GM10847 (cell line): ENCODE measurements around the gene DCTN1.

Source experiments
- POLR2A ChIP-seq: IDR thresholded peaks from 2 replicates; pipeline ENCODE4 v1.6.1; 2011; ENCODE audit not compliant: insufficient read length; ENCODE audit errors: extremely low read depth

Gene DCTN1

DNA sequence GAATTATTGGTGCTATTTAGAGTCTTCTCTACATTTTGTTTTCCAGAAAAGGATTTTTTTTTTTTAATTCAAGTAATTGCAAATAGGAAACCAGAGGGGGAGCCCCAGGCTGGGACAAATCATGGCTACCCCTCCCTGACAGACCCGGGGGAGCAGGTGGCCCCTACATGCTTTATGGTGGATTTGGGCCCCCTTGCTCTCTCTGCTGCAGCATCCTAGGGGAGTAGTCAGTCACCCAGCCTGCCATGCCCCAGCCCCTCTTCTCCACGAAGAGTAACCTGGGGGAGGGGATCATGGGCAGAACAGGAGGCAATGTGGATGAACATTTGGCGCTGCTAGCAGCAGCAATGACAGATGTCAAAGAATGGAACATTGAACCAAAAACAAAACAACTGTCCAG is 36.7 kb upstream of the DCTN1 start:
- no peak for TF ChIP-seq POLR2A

DNA sequence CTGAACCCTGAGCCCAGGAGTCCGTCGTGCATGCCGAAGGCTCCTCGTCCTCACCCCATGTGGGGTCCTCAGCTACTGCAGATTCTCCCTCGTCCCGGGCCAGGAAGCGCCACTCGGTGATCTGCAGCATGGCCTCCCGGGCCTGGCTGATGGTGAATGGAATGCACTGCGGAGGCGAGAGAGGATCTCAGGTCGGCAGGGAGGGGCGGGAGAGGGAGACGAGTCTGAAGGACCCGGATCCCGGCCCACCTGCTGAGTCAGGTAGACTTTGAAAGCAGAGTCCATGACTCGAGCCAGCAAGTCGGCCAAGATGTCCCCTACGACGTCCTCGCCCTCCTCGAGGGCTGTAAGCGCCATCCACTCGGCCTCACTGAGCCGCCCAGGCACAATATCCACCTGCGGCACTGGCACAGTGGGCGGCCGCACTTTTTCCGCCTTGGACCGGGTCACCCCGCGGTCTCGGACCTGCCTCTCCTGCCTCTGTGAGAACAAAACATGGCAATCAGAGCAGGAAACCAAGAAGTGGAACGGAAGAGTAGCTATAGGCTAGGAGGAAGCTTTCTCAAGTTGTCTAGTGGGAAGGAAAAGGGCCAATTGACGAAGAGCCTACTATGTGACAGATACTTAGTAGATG is 35.8 kb upstream of the DCTN1 start:
- no peak for TF ChIP-seq POLR2A

DNA sequence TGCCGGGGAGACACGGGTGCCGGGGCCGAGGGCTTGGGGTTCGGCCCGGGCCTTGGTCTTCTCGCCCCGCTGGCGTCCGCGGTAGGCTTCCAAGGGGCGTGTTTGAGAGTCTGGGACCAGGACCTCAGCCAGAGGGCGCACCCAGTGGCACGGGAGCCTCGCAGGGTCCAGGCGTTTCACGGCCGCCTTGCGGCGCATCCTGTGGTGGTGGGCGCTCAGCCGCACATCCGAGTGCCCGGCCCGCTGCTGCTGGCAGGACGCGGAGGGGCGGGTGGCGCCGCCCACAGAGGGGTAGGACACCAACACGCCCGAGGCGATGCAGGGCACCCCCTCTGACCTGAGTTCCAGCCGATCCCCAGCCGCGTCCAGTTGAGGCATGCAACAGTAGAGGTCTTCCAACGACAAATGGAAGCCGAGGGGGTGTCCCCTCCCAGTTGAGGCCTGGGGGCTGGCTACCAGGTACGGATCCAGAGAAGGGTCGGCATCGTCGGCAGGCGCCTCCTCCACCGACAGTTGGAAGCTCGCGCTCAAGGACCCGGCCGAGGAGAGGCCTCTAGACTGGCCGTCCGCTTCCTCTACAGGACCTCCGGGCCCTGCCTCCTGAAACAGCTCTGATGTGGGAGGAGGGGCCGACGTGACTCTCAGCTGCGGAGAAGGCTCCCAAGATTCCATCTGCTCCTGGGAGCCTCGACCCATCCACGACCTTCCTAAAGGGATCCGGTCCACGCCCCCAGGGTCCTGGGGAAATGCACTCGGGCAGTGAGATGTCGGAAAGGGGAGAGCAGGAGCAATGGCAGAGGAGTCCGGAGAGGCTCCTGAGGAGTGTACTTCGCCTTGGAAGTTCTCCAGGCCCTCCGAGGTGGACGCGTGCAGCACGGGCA is 35.0 kb upstream of the DCTN1 start:
- no peak for TF ChIP-seq POLR2A

DNA sequence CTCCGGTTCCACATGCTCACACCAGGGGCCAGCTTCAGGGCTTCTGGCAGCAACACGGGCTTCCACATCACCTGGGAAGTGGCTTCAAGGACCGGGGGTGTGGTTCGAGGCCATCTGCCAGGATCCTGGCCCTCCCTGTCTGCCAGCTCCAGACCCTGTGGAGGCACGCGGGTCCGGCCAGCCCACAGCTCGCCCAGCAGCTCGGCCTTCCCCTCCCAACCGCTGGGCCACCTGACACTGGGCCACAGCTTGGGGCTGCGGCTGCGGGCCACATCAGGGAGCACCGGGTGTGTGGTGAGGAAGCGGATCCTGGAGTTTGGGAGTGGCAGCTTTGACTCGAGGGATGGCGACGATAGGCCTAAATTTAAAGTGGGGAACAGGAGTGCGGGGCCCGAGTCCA is 34.3 kb upstream of the DCTN1 start:
- TF ChIP-seq POLR2A = no peak

DNA sequence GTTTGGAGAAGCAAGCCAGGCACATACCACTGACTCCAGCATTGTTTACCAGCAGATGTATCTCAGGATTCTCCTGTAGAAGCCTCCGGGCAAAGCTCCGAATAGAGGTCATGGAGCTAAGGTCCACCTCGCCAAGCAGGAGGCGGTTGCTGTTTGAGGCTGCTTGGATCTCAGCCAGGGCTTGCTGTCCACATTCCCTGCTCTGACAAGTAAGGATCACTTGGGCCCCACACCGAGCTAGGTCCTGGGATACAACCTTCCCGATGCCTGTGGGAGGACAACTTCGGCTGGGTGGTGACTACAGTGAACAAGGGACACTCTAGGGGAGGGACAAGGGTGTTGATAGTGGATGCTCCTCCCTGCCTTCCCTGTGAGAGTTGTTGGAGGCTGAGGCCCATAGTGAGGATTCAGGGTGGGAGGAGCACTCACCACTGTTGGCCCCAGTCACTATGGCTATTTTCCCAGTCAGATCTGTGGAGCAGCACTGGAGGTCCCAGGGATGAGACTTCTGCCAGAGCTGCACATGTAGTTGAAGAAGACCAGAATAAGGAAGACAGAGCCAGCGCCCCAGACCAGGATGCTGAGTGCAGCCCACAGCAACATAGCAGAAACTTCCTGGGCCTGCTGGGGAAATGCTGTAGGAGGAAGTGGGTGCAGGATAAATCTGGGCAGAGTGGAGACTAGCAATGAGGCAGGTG is 33.0 kb upstream of the DCTN1 start:
- TF ChIP-seq POLR2A = no peak

DNA sequence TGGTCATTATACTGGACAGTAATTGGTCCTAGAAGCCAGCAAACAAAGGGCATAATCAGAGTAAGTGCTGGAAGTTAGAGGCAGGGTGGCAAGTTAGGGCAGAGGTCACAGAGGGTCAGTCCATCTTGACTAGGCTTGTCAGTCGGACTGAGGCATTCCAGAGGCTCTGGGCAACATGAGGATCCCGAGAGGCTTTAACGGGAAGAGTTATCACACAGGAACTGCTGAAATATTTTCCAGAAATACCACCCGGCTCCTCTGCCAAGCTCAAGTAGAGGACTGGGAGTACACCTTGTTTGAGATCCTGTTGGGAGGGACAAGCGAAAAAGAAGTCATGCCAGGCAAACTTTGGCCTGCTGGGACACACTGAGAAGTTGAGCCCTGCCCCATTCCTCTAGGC is 27.6 kb upstream of the DCTN1 start:
- no peak for TF ChIP-seq POLR2A

DNA sequence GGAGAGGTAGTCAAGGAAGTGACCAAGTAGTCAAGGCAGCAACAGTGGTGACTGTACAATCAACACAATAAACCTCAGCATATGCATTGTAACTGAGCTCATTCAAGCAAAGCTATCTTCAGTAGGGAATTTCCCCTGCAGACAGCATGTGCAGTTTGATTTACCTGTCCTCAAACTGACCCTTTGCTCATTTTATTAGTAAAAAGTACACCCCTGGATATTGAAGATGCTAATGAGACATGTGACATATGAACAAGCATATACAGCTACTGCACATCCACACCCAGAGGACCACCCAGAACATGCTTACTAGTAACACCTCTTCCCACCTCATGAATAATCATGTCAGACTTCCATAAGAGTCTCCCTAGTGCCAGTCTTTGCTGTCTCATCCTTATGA is 25.9 kb upstream of the DCTN1 start:
- no peak for TF ChIP-seq POLR2A

DNA sequence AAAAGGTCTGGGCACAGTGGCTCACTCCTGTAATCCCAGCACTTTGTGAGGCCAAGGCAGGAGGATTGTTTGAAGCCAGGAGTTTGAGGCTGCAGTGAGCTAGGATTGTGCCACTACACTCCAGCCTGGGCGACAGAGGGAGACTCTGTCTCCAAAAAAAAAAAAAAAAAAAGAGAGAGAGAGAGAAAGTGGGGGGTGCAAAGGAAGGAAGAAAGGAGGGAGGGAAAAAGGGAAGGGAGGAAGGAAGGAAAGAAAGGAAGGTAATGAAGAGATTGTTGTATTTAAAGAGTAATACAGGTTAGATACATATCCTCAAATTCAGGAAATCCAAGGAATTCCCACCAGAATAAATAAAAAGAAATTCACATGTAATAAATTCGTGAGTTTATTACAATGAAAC is 21.8 kb upstream of the DCTN1 start:
- no peak for TF ChIP-seq POLR2A

DNA sequence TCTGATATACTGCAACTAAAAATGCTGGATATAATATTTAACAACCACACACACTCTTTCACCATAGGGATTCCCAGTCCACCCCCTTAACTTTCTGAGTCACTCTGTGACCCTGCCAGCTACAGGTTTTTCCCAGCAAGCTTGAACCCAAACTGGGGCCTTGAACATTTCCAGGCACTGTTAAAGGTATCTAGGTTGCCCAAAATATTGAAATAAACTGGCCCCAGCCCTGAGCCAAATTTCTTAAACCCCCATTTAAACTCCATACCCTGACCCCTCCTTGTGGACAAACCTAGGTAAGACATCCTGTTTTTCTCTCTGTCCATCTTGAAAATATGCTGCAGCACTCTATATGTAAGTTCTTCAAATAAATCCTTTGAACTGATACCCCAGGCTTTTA is 19.7 kb upstream of the DCTN1 start:
- TF ChIP-seq POLR2A = no peak

DNA sequence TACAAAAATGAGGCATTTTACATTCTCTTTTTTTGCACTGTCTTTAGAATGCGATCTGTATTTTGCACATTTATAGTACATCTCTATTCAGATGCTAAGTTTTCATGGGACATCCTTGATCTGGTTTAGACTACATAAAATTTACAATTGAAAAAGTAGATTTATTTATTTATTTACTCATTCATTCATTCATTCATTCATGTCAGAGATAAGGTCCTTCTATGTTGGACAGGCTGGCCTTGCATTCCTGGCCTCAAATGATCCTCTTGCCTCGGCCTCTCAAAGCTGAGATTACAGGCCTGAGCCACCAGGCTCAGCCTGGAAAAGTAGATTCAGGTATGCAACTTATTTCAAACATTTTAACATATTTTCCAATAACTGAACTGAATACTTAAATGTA is 16.0 kb upstream of the DCTN1 start:
- TF ChIP-seq POLR2A = no peak

DNA sequence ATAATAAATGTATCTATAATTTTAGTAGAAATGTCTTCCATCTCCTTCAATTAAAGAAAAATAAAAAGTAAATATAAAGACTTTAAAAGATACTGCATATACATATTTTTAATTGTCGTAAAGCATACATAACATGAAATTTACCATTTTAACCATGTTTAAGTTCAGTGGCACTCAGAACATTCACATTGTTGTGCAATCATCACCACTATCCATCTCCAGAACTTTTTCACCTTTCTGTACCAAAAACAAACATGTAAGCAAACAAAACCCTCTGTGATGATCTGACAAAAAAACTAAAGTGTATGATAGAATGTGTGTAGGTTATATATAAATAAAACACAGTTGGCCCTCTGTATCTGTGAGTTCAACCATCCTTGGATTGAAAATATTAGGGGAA is 13.4 kb upstream of the DCTN1 start:
- TF ChIP-seq POLR2A = no peak

DNA sequence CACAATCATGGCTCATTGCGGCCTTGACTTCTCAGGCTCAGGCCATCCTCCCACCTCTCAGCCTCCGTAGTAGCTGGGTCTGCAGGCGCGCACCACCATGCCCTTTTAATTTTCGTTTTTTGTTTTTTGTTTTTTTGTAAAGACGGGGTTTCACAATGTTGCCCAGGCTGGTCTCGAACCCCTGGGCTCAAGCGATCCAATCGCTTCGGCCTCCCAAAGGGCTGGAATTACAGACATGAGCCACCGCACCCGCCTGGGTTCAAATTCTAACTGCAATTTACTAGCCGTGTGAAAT is 12.3 kb upstream of the DCTN1 start:
- TF ChIP-seq POLR2A = no peak

DNA sequence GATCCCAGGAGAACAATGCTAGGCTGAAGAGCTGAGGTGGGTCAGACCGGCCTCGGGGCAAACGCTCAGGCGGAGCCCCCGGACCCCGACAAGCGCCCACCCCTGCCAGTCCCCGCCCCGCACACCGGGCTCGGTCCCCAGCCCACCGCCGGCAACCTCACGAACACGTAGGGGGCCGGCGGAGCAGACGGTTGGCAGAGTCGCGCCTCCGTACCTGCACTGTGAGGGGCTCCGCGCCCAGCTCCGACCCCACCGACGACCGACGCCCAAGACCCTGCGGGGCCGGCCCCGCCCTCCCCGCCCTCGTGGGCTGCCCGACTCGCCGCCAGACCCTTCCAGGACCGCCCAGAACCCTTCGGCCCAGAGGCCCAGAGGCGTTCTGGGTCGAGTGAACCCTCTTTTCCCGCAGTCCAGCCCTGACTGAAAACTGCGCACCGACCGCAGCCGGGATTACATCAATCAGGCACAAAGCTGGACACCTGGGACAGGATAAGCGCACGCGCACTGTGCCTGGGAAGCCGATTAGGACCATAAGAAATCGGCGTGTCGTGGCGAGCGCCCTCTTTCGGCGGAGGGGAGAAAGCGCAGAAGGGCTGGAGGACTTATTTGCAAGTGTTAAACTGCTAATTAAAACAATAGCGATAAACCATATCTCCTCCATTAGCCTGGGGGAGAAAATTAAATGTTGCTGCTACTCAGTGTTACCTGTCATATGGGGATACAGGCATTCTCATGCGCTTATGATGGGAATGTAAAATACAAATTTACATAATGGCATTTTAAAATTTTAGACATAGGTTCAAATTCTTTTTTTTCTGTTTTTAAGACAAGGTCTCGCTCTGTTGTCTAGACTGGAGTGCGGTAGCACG is 11.7 kb upstream of the DCTN1 start:
- peak; percentile 59 for TF ChIP-seq POLR2A

DNA sequence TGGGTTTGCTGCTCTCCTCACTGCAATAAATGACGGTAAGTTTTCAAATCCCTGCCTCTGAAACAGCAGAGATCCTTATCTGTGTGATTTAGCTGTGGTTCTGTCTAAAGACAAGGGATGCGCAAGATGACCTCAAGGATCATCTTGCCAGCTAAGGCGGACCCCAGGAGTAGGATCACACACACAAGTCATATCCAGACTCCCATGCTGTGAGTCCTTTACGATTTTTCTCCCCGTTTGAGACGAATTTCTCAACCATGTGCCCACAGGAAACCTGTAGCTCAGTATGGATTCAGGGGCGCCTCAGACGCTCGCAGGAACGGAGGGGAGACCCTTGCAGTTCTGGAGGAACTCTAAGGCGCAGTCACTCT is 11.1 kb upstream of the DCTN1 start:
- no peak for TF ChIP-seq POLR2A

DNA sequence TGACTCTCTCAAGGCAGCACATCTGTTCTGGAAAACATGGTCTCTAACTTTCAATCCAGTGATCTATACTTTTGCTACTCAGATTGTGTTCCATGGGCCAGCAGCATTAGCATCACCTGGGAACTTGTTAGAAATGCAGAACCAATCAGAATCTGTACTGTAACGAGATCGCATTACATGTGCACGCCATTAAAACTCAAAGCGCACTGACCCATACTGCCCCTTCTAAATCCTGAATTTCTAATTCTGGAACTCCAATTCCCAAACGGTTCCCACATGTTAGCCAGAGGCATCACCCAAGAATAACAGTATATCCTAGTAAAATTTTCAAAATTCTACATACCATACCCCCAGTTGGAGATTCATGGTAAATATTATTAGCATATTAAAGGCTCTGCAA is 10.5 kb upstream of the DCTN1 start:
- TF ChIP-seq POLR2A = no peak

DNA sequence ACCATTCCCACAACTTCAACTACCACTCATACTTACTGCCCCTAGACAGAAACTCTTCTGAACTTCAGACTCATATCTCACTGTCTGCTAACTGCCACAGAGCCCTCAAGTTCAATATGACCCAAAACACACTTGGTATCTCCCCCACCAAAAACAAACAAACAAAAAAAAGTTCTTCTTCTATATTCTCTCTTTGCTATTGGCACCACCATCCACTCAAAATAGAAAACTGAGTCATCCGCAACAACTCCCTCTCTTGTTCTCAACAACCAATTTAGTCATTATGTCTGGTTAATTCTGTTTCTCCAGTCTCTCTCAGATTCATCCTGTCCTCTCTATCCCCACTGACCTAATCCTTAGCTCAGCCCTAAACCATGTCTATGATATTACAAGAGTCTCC is 7.2 kb upstream of the DCTN1 start:
- no peak for TF ChIP-seq POLR2A

DNA sequence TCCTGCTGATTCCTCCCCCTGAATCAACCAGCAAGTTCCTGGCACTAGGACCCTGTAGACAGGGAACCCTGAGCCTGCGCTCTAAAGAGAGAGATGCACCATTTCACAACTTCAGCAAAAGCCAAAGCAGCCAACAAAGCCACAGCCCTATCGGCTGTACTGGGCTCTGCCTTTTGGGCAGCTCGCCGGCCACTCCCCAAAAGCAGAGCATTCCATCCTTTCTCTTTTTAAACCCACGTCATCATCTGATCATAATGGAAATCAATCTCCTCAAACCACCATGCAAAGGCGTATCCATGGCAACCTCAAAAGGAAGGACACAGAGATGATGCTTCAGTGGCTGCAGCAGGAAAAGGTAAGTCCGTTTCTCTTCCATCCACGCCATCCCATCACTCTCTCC is 5.3 kb upstream of the DCTN1 start:
- no peak for TF ChIP-seq POLR2A
